A549 (cell line): ENCODE measurements around the gene APBB2.

Experiments used
- CHD2 ChIP-seq: fragments of 150-350 bp; IDR thresholded peaks from 2 replicates; pipeline ENCODE4 v1.6.1; 2014; ENCODE audit warnings: low read length; ENCODE audit not compliant: partially characterized antibody
- CTCF ChIP-seq: fragments of >200 bp; sonication (Bioruptor Twin); formaldehyde crosslinking; IDR thresholded peaks from 3 replicates; pipeline ENCODE4 v1.5.1; 2016

DNA sequence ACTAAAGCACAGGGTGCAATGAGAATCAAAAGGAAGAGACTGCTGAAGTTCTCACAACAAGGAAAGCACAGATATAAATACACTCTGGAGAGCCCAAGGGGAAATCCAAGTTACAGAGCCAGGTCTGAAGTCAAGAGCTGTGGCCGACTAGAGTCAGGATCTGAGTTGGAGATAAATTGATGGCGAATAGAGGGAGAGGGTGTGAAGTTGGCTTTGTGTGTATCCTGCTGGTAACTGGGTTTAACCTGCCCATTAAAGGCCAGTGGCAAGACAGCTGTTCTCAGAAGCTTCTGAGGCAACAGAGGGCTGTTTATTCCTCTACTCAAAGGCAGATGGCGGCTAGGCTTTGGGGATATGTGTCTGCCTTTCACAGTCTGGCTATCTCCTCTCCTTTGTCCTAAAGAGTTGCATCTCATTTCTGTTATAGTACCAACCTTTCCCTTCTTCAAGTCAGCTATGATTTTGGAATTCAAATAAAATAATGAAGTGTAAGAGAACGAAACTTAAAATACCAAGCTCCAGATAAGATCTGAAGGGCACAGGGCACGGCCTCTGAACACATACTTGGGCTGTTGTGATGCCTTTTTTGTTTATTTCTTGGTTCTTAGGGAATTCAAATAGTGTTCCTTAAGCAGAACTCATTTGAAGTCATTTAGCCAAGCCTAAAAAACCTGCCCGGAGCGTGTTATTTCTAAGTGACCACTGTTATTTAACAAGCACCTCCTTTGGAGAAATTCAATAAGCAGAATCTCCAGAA is 142.1 kb downstream of the APBB2 start:
- TF ChIP-seq CHD2 (no peak), CTCF (no peak)
